ENCODE data around the gene INF2. TPM values are rescaled to one million over a fixed set of nuclear protein-coding genes. Genes with fewer than 3 reads are reported as not detected.

Gene INF2
- total and polyA plus RNA-seq, 9 of the 15 experiments (the other 6 are each of a cell fraction or from before 2014, with no cell fraction given): 0.56 to 31.3 (median 7.8) TPM

- H2AFZ ChIP-seq (ENCODE audit: low read depth, low read length): peak overlapping the region; percentile 45; the same call in 1 of the 2 replicates
- H3K4me3 ChIP-seq: peak overlapping the region; percentile 66
- peaks cover 4% of the 10 kb centered on the region for H3K9me1 ChIP-seq (ENCODE audit: control insufficient read depth, insufficient read depth, low read length)
- peak; percentile 26 for ATAC-seq
- H3K4me2 ChIP-seq (ENCODE audit: insufficient read depth, low read length): peak overlapping the region; percentile 76
- peak overlapping the region; percentile 72 to 94 for H3K9ac ChIP-seq (ENCODE audit: insufficient read depth in 1 of 2, low read depth in 2 of 2, low read length in 2 of 2)
- no peaks in the 10 kb centered on the region for H4K20me1 ChIP-seq (replicated peaks; ENCODE audit: control insufficient read depth, insufficient read depth, low read length)
- H3K27me3 ChIP-seq (ENCODE audit: control insufficient read depth in 2 of 2, insufficient read depth in 2 of 2, low read length in 2 of 2): no peaks in the 10 kb centered on the region
- POLR2A ChIA-PET: interaction anchor here (0.6 to 1.2 kb wide), 3 partner anchors 27 to 154 kb away, joined by 3 to 4 read pairs (median 3); no protein-coding TSS in a partner anchor
- intact Hi-C loops (cut with micrococcal nuclease) (no loop called here), in situ Hi-C loops (cut with MboI) (no loop called here)
- no peaks in the 10 kb centered on the region for H3K9me3 ChIP-seq (replicated peaks; ENCODE audit: control insufficient read depth, insufficient read depth, low read depth, low read length)
- BruUV-seq (replicated peaks): no TSS peak
- H3K27ac ChIP-seq (ENCODE audit: extremely low read depth, low read depth, low read length): peak overlapping the region; percentile 75
- TF ChIP-seq LEF1 (IDR thresholded peaks at IDR 0.05) (no peak), ZBTB2 (IDR thresholded peaks at IDR 0.05) (0 out of 2 replicates have a peak, but pooled peaks have one; percentile 23), ZNF212 (CRISPR knock-in tag; IDR thresholded peaks at IDR 0.05) (no peak), EGR1 (conservative IDR thresholded peaks at IDR 0.05) (peak; percentile 95), ZNF408 (CRISPR knock-in tag; IDR thresholded peaks at IDR 0.05; ENCODE audit: low read depth) (no peak), NFIC (IDR thresholded peaks at IDR 0.05) (no peak), CHD1 (IDR thresholded peaks at IDR 0.05; ENCODE audit: low read length) (peak; percentile 15), ZNF184 (CRISPR knock-in tag; IDR thresholded peaks at IDR 0.05) (no peak), HNRNPH1 (optimal IDR thresholded peaks at IDR 0.05; ENCODE audit: low read depth, low read length) (no peak), ZNF274 (IDR thresholded peaks at IDR 0.05; ENCODE audit: borderline replicate concordance, low read depth, low read length) (no peak), PTRF (tag; IDR thresholded peaks at IDR 0.05) (no peak), KDM2B (CRISPR knock-in tag; IDR thresholded peaks at IDR 0.05) (no peak), ZBTB34 (CRISPR knock-in tag; IDR thresholded peaks at IDR 0.05) (no peak), STAT5B (CRISPR knock-in tag; IDR thresholded peaks at IDR 0.05) (no peak), POLR2H (tag; IDR thresholded peaks at IDR 0.05; ENCODE audit: low read depth) (no peak), HBP1 (CRISPR knock-in tag; IDR thresholded peaks at IDR 0.05) (no peak)
- TF ChIP-seq, protein P1, sequence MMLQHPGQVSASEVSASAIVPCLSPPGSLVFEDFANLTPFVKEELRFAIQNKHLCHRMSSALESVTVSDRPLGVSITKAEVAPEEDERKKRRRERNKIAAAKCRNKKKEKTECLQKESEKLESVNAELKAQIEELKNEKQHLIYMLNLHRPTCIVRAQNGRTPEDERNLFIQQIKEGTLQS (IDR thresholded peaks at IDR 0.05): peak; percentile 18; the same call in 1 of the 2 replicates
- TF ChIP-seq, protein P1 (CRISPR knock-in tag; conservative IDR thresholded peaks at IDR 0.05): no peak
- CTCF ChIA-PET (ENCODE audit: low intra/inter-chr PET ratio): no interaction called here
- peak; percentile 42 to 77 (median 65) for DNase-seq (ENCODE audit: extremely low read depth in 1 of 4, low spot score in 3 of 4)
- H3K36me3 ChIP-seq (ENCODE audit: control insufficient read depth, insufficient read depth, low read length): no peaks in the 10 kb centered on the region
- H3K4me1 ChIP-seq (replicated peaks in 1 of 2; ENCODE audit: control insufficient read depth in 2 of 2, insufficient read depth in 2 of 2, low read length in 2 of 2): peaks cover 13 to 69% of the 10 kb centered on the region in 2 experiments
- peaks cover 13% of the 10 kb centered on the region for H3K79me2 ChIP-seq (ENCODE audit: control insufficient read depth, insufficient read depth, low read length)
- no peak for FAIRE-seq
- WGBS (ENCODE audit: insufficient coverage, low coverage, missing lambda C conversion rate): 2% methylated on average over 9 of the region's 27 CpGs
Observed at GRCh38 chr14:104724407-104724980, 35.1 kb downstream of the INF2 start.

Measured in K562 (cell line).